Panc1 (cell line): ENCODE measurements around the gene FETUB.

ENCODE experiments used
- POLR2AphosphoS5 ChIP-seq: IDR thresholded peaks from 2 replicates; pipeline ENCODE4 v1.6.1; 2012; ENCODE audit warnings: mild to moderate bottlenecking, low read depth, low read length, moderate library complexity
- REST ChIP-seq, 2 experiments: IDR thresholded peaks; 2 replicates each; pipeline ENCODE4 v1.6.1; 2011 to 2012; ENCODE audit warnings: low read depth in 2 of 2, control low read depth in 1 of 2, low read length in 1 of 2, mild to moderate bottlenecking in 1 of 2, moderate library complexity in 1 of 2; ENCODE audit not compliant: insufficient read depth in 1 of 2
- TCF7L2 ChIP-seq: IDR thresholded peaks from 2 replicates; pipeline ENCODE4 v1.6.1; 2011; ENCODE audit warnings: mild to moderate bottlenecking, low read depth, low read length, inconsistent platforms
- TF ChIP-seq, protein P1 (sequence below): fragments of 450-650 bp; IDR thresholded peaks from 2 replicates; pipeline ENCODE4 v1.5.1; 2017; ENCODE audit warnings: mild to moderate bottlenecking

GRCh38 chr3:186643493-186643892 lies 3.3 kb downstream of the FETUB start:
- TF ChIP-seq, protein P1, sequence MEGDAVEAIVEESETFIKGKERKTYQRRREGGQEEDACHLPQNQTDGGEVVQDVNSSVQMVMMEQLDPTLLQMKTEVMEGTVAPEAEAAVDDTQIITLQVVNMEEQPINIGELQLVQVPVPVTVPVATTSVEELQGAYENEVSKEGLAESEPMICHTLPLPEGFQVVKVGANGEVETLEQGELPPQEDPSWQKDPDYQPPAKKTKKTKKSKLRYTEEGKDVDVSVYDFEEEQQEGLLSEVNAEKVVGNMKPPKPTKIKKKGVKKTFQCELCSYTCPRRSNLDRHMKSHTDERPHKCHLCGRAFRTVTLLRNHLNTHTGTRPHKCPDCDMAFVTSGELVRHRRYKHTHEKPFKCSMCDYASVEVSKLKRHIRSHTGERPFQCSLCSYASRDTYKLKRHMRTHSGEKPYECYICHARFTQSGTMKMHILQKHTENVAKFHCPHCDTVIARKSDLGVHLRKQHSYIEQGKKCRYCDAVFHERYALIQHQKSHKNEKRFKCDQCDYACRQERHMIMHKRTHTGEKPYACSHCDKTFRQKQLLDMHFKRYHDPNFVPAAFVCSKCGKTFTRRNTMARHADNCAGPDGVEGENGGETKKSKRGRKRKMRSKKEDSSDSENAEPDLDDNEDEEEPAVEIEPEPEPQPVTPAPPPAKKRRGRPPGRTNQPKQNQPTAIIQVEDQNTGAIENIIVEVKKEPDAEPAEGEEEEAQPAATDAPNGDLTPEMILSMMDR, result no peak
- no peak for TF ChIP-seq REST (IDR thresholded peaks at IDR 0.05; ENCODE audit: insufficient read depth in 1 of 2, low read depth in 2 of 2, low read length in 1 of 2)
- TF ChIP-seq POLR2AphosphoS5, result no peak
- TF ChIP-seq TCF7L2, result no peak
